ENCODE measurements around the gene CZIB. TPM values are rescaled to one million over a fixed set of nuclear protein-coding genes. Genes with fewer than 3 reads are reported as not detected.

Gene CZIB
- total and polyA plus RNA-seq, 2 of the 13 experiments (the other 11 are each of a cell fraction or from before 2014, with no cell fraction given) = 49.2 to 67.0 TPM

GRCh38 chr1:53183095-53183990 lies 37.1 kb downstream of the CZIB start (continued):
- no peak for TF ChIP-seq HMGXB3 (CRISPR knock-in tag; IDR thresholded peaks at IDR 0.05; ENCODE audit: borderline replicate concordance)
- no peak for TF ChIP-seq MYNN (CRISPR knock-in tag; IDR thresholded peaks at IDR 0.05; ENCODE audit: low read depth)
- TF ChIP-seq NR3C1 (CRISPR knock-in tag; IDR thresholded peaks at IDR 0.05) = no peak
- TF ChIP-seq CEBPB (IDR thresholded peaks at IDR 0.05; ENCODE audit: borderline replicate concordance, low read depth, low read length) = peak; percentile 76
- no peak for TF ChIP-seq SMYD3 (CRISPR knock-in tag; IDR thresholded peaks at IDR 0.05)
- no peak for TF ChIP-seq ZNF563 (CRISPR knock-in tag; IDR thresholded peaks at IDR 0.05)
- TF ChIP-seq ZNF589 (CRISPR knock-in tag; conservative IDR thresholded peaks at IDR 0.05) = 0 out of 2 replicates have a peak, but pooled peaks have one; percentile 28
- no peak for TF ChIP-seq DDIT3 (CRISPR knock-in tag; IDR thresholded peaks at IDR 0.05)
- peak; percentile 70; the same call in 1 of the 2 replicates for TF ChIP-seq ARID4A (CRISPR knock-in tag; IDR thresholded peaks at IDR 0.05; ENCODE audit: borderline replicate concordance)
- no peak for TF ChIP-seq NPAS2 (CRISPR knock-in tag; IDR thresholded peaks at IDR 0.05; ENCODE audit: borderline replicate concordance)
- no peak for TF ChIP-seq ZNF615 (CRISPR knock-in tag; IDR thresholded peaks at IDR 0.05; ENCODE audit: borderline replicate concordance)
- no peak for TF ChIP-seq E2F2 (CRISPR knock-in tag; IDR thresholded peaks at IDR 0.05; ENCODE audit: borderline replicate concordance)
- no peak for TF ChIP-seq ZNF513 (CRISPR knock-in tag; conservative IDR thresholded peaks at IDR 0.05)
- TF ChIP-seq ZNF547 (CRISPR knock-in tag; IDR thresholded peaks at IDR 0.05) = 0 out of 2 replicates have a peak, but pooled peaks have one; percentile 26
- peak; percentile 94 for TF ChIP-seq NFIC (IDR thresholded peaks at IDR 0.05; ENCODE audit: low read length)
- TF ChIP-seq LCORL (IDR thresholded peaks at IDR 0.05) = no peak
- peak; percentile 95 for TF ChIP-seq LCORL (CRISPR knock-in tag; IDR thresholded peaks at IDR 0.05)

Data from HepG2 (cell line).